ENCODE data around the gene SIX5.

Gene SIX5

DNA sequence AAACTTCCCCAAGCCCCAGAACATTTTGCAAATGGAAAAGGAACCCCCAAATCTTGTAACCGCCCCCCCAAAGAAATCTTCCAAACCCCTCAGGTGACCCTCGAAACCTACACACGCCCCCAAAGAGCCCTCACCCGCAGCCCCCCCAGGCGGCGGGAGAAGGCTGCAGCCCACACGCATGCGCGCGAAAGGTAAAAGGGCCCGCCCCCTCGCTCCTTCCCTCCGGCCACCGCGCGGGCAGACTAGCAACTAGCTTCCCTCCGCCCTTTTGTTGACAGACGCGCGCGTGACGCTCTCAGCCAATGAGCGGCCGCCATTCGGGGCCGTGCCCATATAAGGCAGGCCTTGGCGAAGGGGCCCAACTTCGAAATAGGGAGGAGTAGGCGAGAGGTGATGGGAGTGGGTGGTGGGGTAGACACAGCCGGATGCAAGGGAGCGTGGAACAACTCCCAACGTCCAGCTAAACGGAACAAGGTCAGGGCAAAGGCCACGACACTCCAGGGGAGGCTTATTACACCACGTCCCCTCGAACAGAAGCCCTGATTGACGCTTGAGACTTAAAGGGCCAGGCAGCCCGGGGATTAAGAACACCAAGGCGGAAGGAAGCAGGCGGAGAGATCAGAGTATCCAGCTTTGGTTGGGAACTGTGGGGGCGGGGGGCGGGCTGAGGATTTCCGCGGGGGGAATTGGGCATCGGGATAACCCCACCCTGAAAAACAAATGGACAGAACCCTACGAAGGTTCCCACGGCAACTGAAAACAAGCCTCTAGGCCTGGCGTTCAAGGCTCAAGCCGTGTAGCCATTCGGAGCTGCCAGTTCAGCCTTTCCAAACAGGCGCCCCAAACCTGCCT is 51.7 kb downstream of the SIX5 start:
- Histone ChIP-seq H3K27me3 (ENCODE audit: insufficient read depth, insufficient read length) (no peaks in the 10 kb centered on the region), H3K4me1 (ENCODE audit: insufficient read depth, insufficient read length) (peaks cover 7% of the 10 kb centered on the region), H3K36me3 (ENCODE audit: insufficient read depth, insufficient read length, low read length) (peaks cover 20% of the 10 kb centered on the region), H3K9ac (ENCODE audit: insufficient read length, low read depth) (peak overlapping the region; percentile 83), H3K9me3 (ENCODE audit: insufficient read depth, low read length) (no peaks in the 10 kb centered on the region), H3K4me3 (ENCODE audit: insufficient read length, low read depth) (peak overlapping the region; percentile 72)
- TF ChIP-seq SUZ12 (IDR thresholded peaks at IDR 0.05; ENCODE audit: extremely low read depth, insufficient read depth, insufficient read length) (peak; percentile 82), YY1 (IDR thresholded peaks at IDR 0.05; ENCODE audit: insufficient read depth, insufficient read length) (no peak), ZNF274 (IDR thresholded peaks at IDR 0.05; ENCODE audit: low read depth, low read length) (no peak)
- peak; percentile 96 for DNase-seq (ENCODE audit: low read depth, low spot score)

DNA sequence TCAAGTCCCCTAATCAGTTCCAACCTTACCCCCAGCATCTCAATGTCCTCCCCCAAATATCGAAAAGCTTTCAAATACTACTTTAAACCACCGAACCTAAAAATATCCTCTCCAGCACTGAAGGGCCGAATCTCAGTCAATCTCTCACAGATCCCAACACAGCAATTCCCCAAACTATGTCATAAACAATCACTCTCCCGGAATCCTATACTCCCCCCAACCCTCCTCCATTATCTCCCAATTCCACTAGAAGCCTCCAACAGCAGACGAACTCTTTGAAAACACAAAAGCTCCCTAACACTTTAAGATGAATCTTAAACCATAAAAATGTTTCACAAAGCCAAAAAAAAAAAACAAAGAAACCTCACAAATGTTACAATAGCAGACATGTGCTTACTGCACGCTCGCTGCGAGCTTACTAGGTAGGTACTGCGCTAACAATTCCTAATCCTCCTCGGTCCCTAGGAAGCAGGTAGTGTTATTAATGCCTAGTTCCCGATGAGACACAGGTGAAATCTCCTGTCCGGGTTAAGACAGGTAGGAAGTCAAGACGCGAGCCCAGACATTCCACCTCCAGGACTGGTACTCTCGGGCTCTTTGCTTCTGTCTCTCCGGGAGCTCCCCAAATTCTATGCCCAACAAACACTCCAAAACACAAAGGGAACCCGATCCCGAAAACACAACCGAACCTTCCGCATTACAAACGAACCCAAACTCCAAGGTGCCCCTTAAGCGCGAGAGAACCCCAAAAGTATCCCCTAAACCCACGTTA is 52.5 kb downstream of the SIX5 start:
- DNase-seq (ENCODE audit: low read depth, low spot score): no peak

DNA sequence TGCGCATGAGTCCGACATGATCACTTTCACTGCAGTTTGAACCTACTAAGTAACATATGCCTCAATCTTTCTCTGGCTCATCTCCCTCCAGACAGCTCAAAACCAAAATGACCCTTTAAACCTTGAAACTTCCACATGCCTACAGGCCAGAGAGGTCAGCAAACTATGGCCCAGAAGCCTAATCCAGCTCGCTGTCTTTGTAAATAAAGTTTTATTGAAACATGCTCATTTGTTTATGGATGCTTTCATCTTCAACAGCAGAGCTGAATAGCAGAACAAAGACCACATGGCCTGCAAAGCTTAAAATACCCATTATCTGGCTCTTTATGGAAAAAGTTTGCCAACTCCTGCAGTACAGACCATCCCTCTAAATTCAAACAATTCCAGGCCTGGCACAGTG is 53.9 kb downstream of the SIX5 start:
- H3K4me3 ChIP-seq (ENCODE audit: insufficient read length, low read depth): no peak overlapping the region
- peaks cover 30% of the 10 kb centered on the region for H3K36me3 ChIP-seq (ENCODE audit: insufficient read depth, insufficient read length, low read length)
- TF ChIP-seq YY1 (IDR thresholded peaks at IDR 0.05; ENCODE audit: insufficient read depth, insufficient read length): no peak
- DNase-seq (ENCODE audit: low read depth, low spot score): no peak
- no peaks in the 10 kb centered on the region for H3K9me3 ChIP-seq (ENCODE audit: insufficient read depth, low read length)
- no peaks in the 10 kb centered on the region for H3K27me3 ChIP-seq (ENCODE audit: insufficient read depth, insufficient read length)
- H3K4me1 ChIP-seq (ENCODE audit: insufficient read depth, insufficient read length): peaks cover 11% of the 10 kb centered on the region
- no peak overlapping the region for H3K9ac ChIP-seq (ENCODE audit: insufficient read length, low read depth)

More for the DNA sequence above, 52.5 kb downstream of the SIX5 start:
- Histone ChIP-seq H3K27me3 (ENCODE audit: insufficient read depth, insufficient read length) (no peaks in the 10 kb centered on the region), H3K9me3 (ENCODE audit: insufficient read depth, low read length) (no peaks in the 10 kb centered on the region), H3K4me3 (ENCODE audit: insufficient read length, low read depth) (peak overlapping the region; percentile 72), H3K36me3 (ENCODE audit: insufficient read depth, insufficient read length, low read length) (peaks cover 25% of the 10 kb centered on the region), H3K4me1 (ENCODE audit: insufficient read depth, insufficient read length) (peaks cover 11% of the 10 kb centered on the region), H3K9ac (ENCODE audit: insufficient read length, low read depth) (peak overlapping the region; percentile 83)
- TF ChIP-seq YY1 (IDR thresholded peaks at IDR 0.05; ENCODE audit: insufficient read depth, insufficient read length): no peak
- no peak for TF ChIP-seq SUZ12 (IDR thresholded peaks at IDR 0.05; ENCODE audit: extremely low read depth, insufficient read depth, insufficient read length)
- TF ChIP-seq ZNF274 (IDR thresholded peaks at IDR 0.05; ENCODE audit: low read depth, low read length): no peak
